Tibial nerve (tissue), 4 donors: Measurements from ENCODE around the gene GPC5. TPM values are rescaled to one million over a fixed set of nuclear protein-coding genes. Genes with fewer than 3 reads are reported as not detected.

Experiments
- DNase-seq, 2 donors: peaks; one replicate each; pipeline ENCODE4 v3.0.0-alpha.2; 2019; ENCODE audit warnings: low spot score in 2 of 2
- H3K27ac ChIP-seq, 4 donors: fragments of 200-600 bp; sonication (generic) in 3 of 4; one replicate each; pipeline ENCODE4 v1.5.1; 2017 to 2019; ENCODE audit warnings: mild to moderate bottlenecking in 1 of 4
- H3K27me3 ChIP-seq, 2 donors: fragments of 200-600 bp; sonication (generic) in 1 of 2; one replicate each; pipeline versions ENCODE4 v1.5.1 to v1.6.0; 2017 to 2019
- H3K36me3 ChIP-seq, 3 donors: fragments of 200-600 bp; sonication (generic); one replicate each; pipeline ENCODE4 v1.5.1; 2018 to 2019
- H3K4me1 ChIP-seq, 4 donors: fragments of 200-600 bp; sonication (generic) in 3 of 4; one replicate each; pipeline ENCODE4 v1.5.1; 2017 to 2019
- H3K4me3 ChIP-seq, 4 donors: fragments of 200-600 bp; sonication (generic) in 3 of 4; one replicate each; pipeline ENCODE4 v1.5.1; 2017 to 2019; ENCODE audit warnings: mild to moderate bottlenecking in 1 of 4, moderate library complexity in 1 of 4
- H3K9me3 ChIP-seq, 4 donors: fragments of 200-600 bp; sonication (generic) in 3 of 4; one replicate each; pipeline ENCODE4 v1.5.1; 2017 to 2019
- EP300 ChIP-seq, 2 donors: sonication (generic); formaldehyde crosslinking; IDR thresholded peaks; one replicate each; pipeline ENCODE4 v1.6.1; 2017; ENCODE audit warnings: antibody characterized with exemption in 2 of 2, mild to moderate bottlenecking in 1 of 2
- POLR2A ChIP-seq, 2 donors: fragments of 450-650 bp; IDR thresholded peaks; one replicate each; pipeline ENCODE4 v1.6.1; 2017; ENCODE audit warnings: antibody characterized with exemption in 2 of 2, mild to moderate bottlenecking in 2 of 2, moderate library complexity in 2 of 2
- WGBS, 2 donors: methylation state at CpG; one replicate each; pipeline ENCODE4 v1.1.5; 2018; 5-methylcytosine and 5-hydroxymethylcytosine counted together
- total RNA-seq, 4 donors: library from RNA; depleted of rRNA; stranded (reverse); fragments of >200 nt; gene quantifications; one replicate each; pipeline ENCODE4 v1.1.0, GENCODE V29; 2016
- TF ChIP-seq, protein P1 (sequence below), 5 experiments: fragments of 200-600 bp in 3 of 5; fragments of 450-650 bp in 2 of 5; sonication (generic) in 3 of 5; IDR thresholded peaks; one replicate each; pipeline ENCODE4 v1.5.1; 2016 to 2019; ENCODE audit warnings: antibody characterized with exemption in 5 of 5, mild to moderate bottlenecking in 3 of 5, moderate library complexity in 2 of 5

The GPC5 gene
- total RNA-seq, 4 donors from 2014 or later: 3.7 to 5.7 (median 4.2) TPM; not detected in 1

DNA sequence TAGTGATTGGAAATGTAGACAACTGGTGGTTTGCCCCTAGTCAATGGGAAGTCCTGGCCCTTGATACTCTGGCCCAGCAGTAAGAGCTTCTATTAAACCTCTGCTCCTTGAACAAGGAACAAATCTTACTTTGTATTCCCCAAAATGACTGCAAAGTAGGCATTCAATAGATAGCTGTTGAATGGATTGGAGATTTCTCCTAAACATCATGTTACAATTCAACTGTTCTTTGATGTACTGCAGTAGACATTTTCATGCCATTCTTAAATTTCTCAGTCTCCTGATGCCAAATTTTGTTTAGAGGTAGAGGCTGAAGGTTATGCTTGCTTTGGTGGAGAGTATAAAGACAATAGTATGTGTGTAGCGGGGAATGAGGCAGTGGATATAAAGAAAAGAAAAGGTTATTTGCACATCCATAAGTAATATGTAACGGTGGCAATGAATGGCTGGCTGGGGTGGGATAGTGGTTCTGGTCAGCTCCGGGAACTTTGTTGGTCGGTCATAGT lies 38.1 kb upstream of the GPC5 start:
- peaks cover 0 to 20% (median 0%) of the 10 kb centered on the region in 3 donors for H3K36me3 ChIP-seq
- H3K4me1 ChIP-seq: peaks cover 0 to 20% (median 0%) of the 10 kb centered on the region in 4 donors
- TF ChIP-seq EP300 (IDR thresholded peaks at IDR 0.05) (no peak), POLR2A (IDR thresholded peaks at IDR 0.05) (no peak)
- TF ChIP-seq, protein P1, sequence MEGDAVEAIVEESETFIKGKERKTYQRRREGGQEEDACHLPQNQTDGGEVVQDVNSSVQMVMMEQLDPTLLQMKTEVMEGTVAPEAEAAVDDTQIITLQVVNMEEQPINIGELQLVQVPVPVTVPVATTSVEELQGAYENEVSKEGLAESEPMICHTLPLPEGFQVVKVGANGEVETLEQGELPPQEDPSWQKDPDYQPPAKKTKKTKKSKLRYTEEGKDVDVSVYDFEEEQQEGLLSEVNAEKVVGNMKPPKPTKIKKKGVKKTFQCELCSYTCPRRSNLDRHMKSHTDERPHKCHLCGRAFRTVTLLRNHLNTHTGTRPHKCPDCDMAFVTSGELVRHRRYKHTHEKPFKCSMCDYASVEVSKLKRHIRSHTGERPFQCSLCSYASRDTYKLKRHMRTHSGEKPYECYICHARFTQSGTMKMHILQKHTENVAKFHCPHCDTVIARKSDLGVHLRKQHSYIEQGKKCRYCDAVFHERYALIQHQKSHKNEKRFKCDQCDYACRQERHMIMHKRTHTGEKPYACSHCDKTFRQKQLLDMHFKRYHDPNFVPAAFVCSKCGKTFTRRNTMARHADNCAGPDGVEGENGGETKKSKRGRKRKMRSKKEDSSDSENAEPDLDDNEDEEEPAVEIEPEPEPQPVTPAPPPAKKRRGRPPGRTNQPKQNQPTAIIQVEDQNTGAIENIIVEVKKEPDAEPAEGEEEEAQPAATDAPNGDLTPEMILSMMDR (IDR thresholded peaks at IDR 0.05): no peak
- no peak for DNase-seq
- no peak overlapping the region for H3K4me3 ChIP-seq
- WGBS, 2 donors: 69 to 82% methylated on average over 4 of the region's 4 CpGs
- no peaks in the 10 kb centered on the region for H3K27me3 ChIP-seq
- H3K9me3 ChIP-seq: no peaks in the 10 kb centered on the region
- no peak overlapping the region for H3K27ac ChIP-seq

DNA sequence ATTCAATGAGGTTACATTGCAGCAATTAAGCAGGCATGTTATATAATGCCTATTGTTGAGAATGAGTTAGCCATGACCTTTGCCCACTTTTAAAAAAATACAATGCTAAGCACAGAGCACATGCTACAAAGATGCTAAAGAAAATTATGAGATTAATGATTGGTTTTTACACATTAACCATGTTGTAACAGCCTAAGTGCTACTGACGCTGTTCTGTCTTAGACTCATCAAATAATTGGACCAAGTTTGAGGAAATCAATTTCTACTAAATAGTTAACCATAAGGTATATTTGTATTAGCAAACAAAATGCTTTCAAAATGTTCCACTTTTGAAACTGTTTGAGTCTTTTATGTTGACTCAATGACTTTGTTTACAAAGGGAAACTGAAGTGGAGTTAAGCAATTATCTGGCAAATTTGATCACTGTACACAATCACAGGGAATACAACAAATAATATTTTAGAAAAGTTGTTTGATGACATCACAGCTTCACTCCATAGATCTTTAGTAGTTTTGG lies 36.6 kb upstream of the GPC5 start:
- WGBS, 2 donors: 79 to 85% methylated on average over 1 of the region's 1 CpG

DNA sequence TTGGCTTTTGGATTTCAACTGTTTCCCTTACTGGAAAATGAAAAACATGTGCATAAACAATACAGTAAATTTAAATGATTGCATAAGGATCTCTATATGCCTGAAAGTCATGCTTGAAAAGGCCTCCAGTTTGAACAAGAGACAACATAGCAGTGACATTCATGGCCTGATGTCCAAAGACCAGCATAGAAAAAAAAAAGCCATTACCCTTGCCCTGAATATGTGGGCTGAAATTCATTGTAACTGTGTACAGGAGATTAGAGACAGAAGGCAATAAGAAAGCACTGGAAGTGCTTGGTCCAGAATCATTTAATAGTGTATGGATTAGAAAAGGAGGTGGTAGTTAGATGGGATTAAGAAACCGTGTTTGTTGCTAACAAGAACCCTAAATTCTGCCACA lies 35.5 kb upstream of the GPC5 start:
- H3K27ac ChIP-seq: no peak overlapping the region
- DNase-seq: no peak
- H3K4me1 ChIP-seq: peaks cover 0 to 20% (median 0%) of the 10 kb centered on the region in 4 donors
- no peak for TF ChIP-seq POLR2A (IDR thresholded peaks at IDR 0.05)
- TF ChIP-seq EP300 (IDR thresholded peaks at IDR 0.05): no peak
- TF ChIP-seq, protein P1 (IDR thresholded peaks at IDR 0.05): no peak
- no peaks in the 10 kb centered on the region for H3K9me3 ChIP-seq
- H3K36me3 ChIP-seq: no peaks in the 10 kb centered on the region
- 72 to 84% methylated on average over 1 of the region's 1 CpG for WGBS, 2 donors
- no peak overlapping the region for H3K4me3 ChIP-seq
- no peaks in the 10 kb centered on the region for H3K27me3 ChIP-seq

More for the DNA sequence above, 36.6 kb upstream of the GPC5 start:
- no peak for DNase-seq
- no peak for TF ChIP-seq EP300 (IDR thresholded peaks at IDR 0.05)
- TF ChIP-seq, protein P1 (IDR thresholded peaks at IDR 0.05): no peak
- TF ChIP-seq POLR2A (IDR thresholded peaks at IDR 0.05): no peak
- H3K27ac ChIP-seq: no peak overlapping the region
- H3K9me3 ChIP-seq: no peaks in the 10 kb centered on the region
- H3K4me3 ChIP-seq: no peak overlapping the region
- H3K27me3 ChIP-seq: no peaks in the 10 kb centered on the region
- peaks cover 0 to 20% (median 0%) of the 10 kb centered on the region in 4 donors for H3K4me1 ChIP-seq
- H3K36me3 ChIP-seq: peaks cover 0 to 5% (median 0%) of the 10 kb centered on the region in 3 donors

DNA sequence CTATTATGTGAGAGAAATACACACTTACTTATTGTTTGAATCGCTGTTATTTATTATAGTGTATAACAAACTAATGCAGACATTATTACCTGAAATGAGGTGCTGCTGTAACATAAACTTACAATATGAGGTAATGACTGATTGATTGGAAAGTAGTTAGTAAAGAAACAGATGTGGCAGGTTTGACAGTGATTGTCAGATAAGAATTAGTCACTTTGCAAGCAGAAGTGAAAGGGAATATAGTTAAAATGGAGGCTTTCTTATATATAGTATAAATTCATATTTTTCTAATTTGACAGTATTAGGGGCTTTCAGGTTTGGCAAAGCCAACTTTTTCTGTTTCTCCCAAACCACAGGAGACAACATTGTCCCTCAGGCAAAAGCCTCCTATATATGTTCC lies 30.3 kb upstream of the GPC5 start:
- H3K9me3 ChIP-seq: no peaks in the 10 kb centered on the region
- H3K27me3 ChIP-seq: no peaks in the 10 kb centered on the region
- no peak overlapping the region for H3K27ac ChIP-seq
- WGBS, 2 donors: 95% methylated on average over 1 of the region's 1 CpG
- no peaks in the 10 kb centered on the region for H3K36me3 ChIP-seq
- no peak for DNase-seq
- TF ChIP-seq EP300 (IDR thresholded peaks at IDR 0.05) (no peak), POLR2A (IDR thresholded peaks at IDR 0.05) (no peak)
- TF ChIP-seq, protein P1 (IDR thresholded peaks at IDR 0.05): no peak
- no peak overlapping the region for H3K4me3 ChIP-seq
- peaks cover 0 to 9% (median 0%) of the 10 kb centered on the region in 4 donors for H3K4me1 ChIP-seq

GRCh38 chr13:91368676-91369440 lies 29.6 kb upstream of the GPC5 start:
- TF ChIP-seq EP300 (IDR thresholded peaks at IDR 0.05): no peak
- TF ChIP-seq, protein P1 (IDR thresholded peaks at IDR 0.05): no peak
- no peak for TF ChIP-seq POLR2A (IDR thresholded peaks at IDR 0.05)
- Histone ChIP-seq H3K4me1 (peaks cover 0 to 9% (median 0%) of the 10 kb centered on the region in 4 donors), H3K36me3 (no peaks in the 10 kb centered on the region), H3K27me3 (no peaks in the 10 kb centered on the region), H3K9me3 (no peaks in the 10 kb centered on the region), H3K27ac (no peak overlapping the region), H3K4me3 (no peak overlapping the region)
- no peak for DNase-seq
- 75 to 91% methylated on average over 3 of the region's 3 CpGs for WGBS, 2 donors
